SU-DHL-6 (cell line): ENCODE measurements around the gene KLF18.

ENCODE experiments used
- H2AFZ ChIP-seq: fragments of 200-600 bp; sonication (generic); 2 replicates; pipeline ENCODE4 v1.6.1; 2014; ENCODE audit warnings: low read depth, mild to moderate bottlenecking, moderate library complexity, mixed read lengths, antibody characterized with exemption, low read length; ENCODE audit not compliant: severe bottlenecking
- H3F3A ChIP-seq: fragments of 200-600 bp; shearing (Covaris generic); 2 replicates; pipeline ENCODE4 v1.6.0; 2016; ENCODE audit warnings: antibody characterized with exemption, mild to moderate bottlenecking; ENCODE audit not compliant: insufficient read depth
- H3K27ac ChIP-seq: fragments of 200-600 bp; sonication (generic); 2 replicates; pipeline ENCODE4 v1.5.1; 2016; ENCODE audit warnings: low read depth, mild to moderate bottlenecking, low read length, moderate library complexity, mixed read lengths
- H3K27me3 ChIP-seq: fragments of 200-600 bp; sonication (generic), shearing (Covaris generic); 2 replicates; pipeline ENCODE4 v1.6.0; 2014; ENCODE audit warnings: mild to moderate bottlenecking, low read length
- H3K36me3 ChIP-seq: fragments of 200-600 bp; sonication (generic); 2 replicates; pipeline ENCODE4 v1.6.1; 2014; ENCODE audit warnings: mild to moderate bottlenecking, low read length, mixed read lengths
- H3K4me2 ChIP-seq: fragments of 300-600, 200-600 bp; shearing (Covaris generic), sonication (generic); 2 replicates; pipeline ENCODE4 v1.6.0; 2014; ENCODE audit warnings: low read length, low read depth, mild to moderate bottlenecking; ENCODE audit not compliant: poor library complexity, severe bottlenecking
- H3K4me3 ChIP-seq: fragments of 200-600 bp; sonication (generic); 2 replicates; pipeline ENCODE4 v1.5.1; 2014; ENCODE audit warnings: antibody characterized with exemption, low read length, mild to moderate bottlenecking, mixed read lengths; ENCODE audit not compliant: insufficient read depth, poor library complexity, severe bottlenecking
- H3K79me2 ChIP-seq: fragments of 200-600 bp; sonication (generic); 2 replicates; pipeline ENCODE4 v1.6.1; 2014; ENCODE audit warnings: mild to moderate bottlenecking, low read length, moderate library complexity; ENCODE audit not compliant: insufficient read depth
- H3K9ac ChIP-seq: fragments of 200-600 bp; sonication (generic); 2 replicates; pipeline ENCODE4 v1.7.0; 2014; ENCODE audit warnings: mild to moderate bottlenecking, low read length
- H3K9me2 ChIP-seq: fragments of 200-600 bp; sonication (generic); replicated peaks from 2 replicates; pipeline ENCODE4 v1.6.1; 2014; ENCODE audit warnings: low read length; ENCODE audit not compliant: insufficient read depth
- H3K9me3 ChIP-seq: fragments of 200-600 bp; sonication (generic); 2 replicates; pipeline ENCODE4 v1.6.1; 2014; ENCODE audit warnings: low read length, mixed read lengths; ENCODE audit not compliant: insufficient read depth
- H4K20me1 ChIP-seq: fragments of 200-600 bp; sonication (generic); 2 replicates; pipeline ENCODE4 v1.6.1; 2014; ENCODE audit warnings: low read depth, mild to moderate bottlenecking, antibody characterized with exemption, low read length, moderate library complexity, mixed read lengths
- CTCF ChIP-seq: fragments of 200-600 bp; sonication (generic); IDR thresholded peaks from one replicate; pipeline ENCODE4 v1.5.1; 2017; ENCODE audit warnings: antibody characterized with exemption, mild to moderate bottlenecking, low read length, moderate library complexity; ENCODE audit not compliant: insufficient read depth, poor library complexity, severe bottlenecking
- EZH2phosphoT487 ChIP-seq: fragments of 200-600 bp; sonication (generic), shearing (Covaris generic); conservative IDR thresholded peaks from 2 replicates; pipeline ENCODE4 v1.6.1; 2018; ENCODE audit warnings: mild to moderate bottlenecking, antibody characterized with exemption, low read length, moderate library complexity, mixed read lengths

Gene KLF18

GRCh38 chr1:44168520-44169098, 27.2 kb upstream of the KLF18 start:
- Histone ChIP-seq H3K9me3 (peaks cover 8% of the 10 kb centered on the region; the same call in 1 of the 2 replicates), H3K4me2 (no peak overlapping the region), H3K4me3 (no peak overlapping the region), H2AFZ (no peak overlapping the region), H3K27me3 (no peaks in the 10 kb centered on the region), H3F3A (no peaks in the 10 kb centered on the region), H3K79me2 (no peaks in the 10 kb centered on the region), H3K9ac (no peak overlapping the region), H3K27ac (no peak overlapping the region), H3K9me2 (no peaks in the 10 kb centered on the region), H3K36me3 (no peaks in the 10 kb centered on the region), H4K20me1 (no peaks in the 10 kb centered on the region)
- TF ChIP-seq EZH2phosphoT487 = no peak
- no peak for TF ChIP-seq CTCF

- Histone ChIP-seq H3K27me3 (no peaks in the 10 kb centered on the region), H3K36me3 (no peaks in the 10 kb centered on the region), H3K79me2 (no peaks in the 10 kb centered on the region), H3K4me2 (no peak overlapping the region), H2AFZ (no peak overlapping the region), H4K20me1 (no peaks in the 10 kb centered on the region), H3K9me3 (no peaks in the 10 kb centered on the region), H3K27ac (no peak overlapping the region), H3K9me2 (no peaks in the 10 kb centered on the region), H3F3A (no peaks in the 10 kb centered on the region), H3K4me3 (no peak overlapping the region), H3K9ac (no peak overlapping the region)
- TF ChIP-seq EZH2phosphoT487 (no peak), CTCF (no peak)
These were observed 20.1 kb upstream of the KLF18 start for GRCh38 chr1:44161546-44161945.

GRCh38 chr1:44158871-44159270, 17.4 kb upstream of the KLF18 start:
- Histone ChIP-seq H3K9me2 (no peaks in the 10 kb centered on the region), H3K4me3 (no peak overlapping the region), H3K27ac (no peak overlapping the region), H3K9ac (no peak overlapping the region), H3K36me3 (no peaks in the 10 kb centered on the region), H3K79me2 (no peaks in the 10 kb centered on the region), H3K9me3 (no peaks in the 10 kb centered on the region), H3K4me2 (no peak overlapping the region), H3F3A (no peaks in the 10 kb centered on the region), H2AFZ (no peak overlapping the region), H4K20me1 (no peaks in the 10 kb centered on the region), H3K27me3 (no peaks in the 10 kb centered on the region)
- TF ChIP-seq EZH2phosphoT487 (no peak), CTCF (no peak)
